ENCODE results near the gene REEP3.

The REEP3 gene

DNA sequence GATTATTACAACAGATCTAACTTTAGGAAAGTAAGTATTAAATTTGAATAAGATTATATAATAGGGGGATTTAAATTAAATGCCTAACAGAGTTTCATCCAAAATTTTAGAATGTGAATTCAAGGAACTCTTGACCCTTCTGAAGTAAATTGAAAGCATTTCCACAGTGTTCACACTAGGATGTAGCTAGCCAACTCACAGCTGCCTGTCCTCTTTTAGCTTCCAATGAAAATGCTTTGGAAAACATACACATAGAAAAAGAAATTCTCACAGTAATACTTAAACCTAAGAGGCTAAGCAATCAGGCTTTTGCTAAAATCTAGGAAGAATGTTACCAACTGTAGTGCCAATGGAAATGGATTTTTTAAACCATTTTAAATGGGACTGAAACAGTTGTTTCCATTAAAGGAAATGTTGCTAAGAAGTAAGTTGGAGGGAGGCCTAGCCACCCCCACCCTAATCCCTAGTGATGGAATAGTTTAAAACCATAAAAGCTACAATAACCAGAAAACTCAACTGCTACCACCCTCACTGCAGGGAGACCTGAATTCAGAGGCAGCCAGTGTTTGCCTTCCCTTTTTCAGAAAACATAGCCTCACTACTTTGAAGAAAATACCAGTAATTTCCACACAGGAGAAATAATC, 58.3 kb downstream of the REEP3 start:
- no peak overlapping the region for H3K4me2 ChIP-seq (ENCODE audit: low read depth, low read length, poor library complexity, severe bottlenecking)
- no peaks in the 10 kb centered on the region for H3K9me3 ChIP-seq (ENCODE audit: insufficient read depth, low read depth, low read length)
- H3K4me3 ChIP-seq (ENCODE audit: low read length, poor library complexity, severe bottlenecking), result no peak overlapping the region
- H3K79me2 ChIP-seq (ENCODE audit: insufficient read depth, low read length), result peaks cover 4% of the 10 kb centered on the region; the same call in 1 of the 2 replicates
- no peaks in the 10 kb centered on the region for H3K4me1 ChIP-seq (ENCODE audit: insufficient read depth, low read length, poor library complexity, severe bottlenecking)
- H3K9me2 ChIP-seq (replicated peaks; ENCODE audit: low read depth, low read length), result no peaks in the 10 kb centered on the region
- no peak overlapping the region for H2AFZ ChIP-seq (ENCODE audit: low read length)
- peaks cover 6% of the 10 kb centered on the region; the same call in 1 of the 2 replicates for H3K36me3 ChIP-seq (ENCODE audit: insufficient read depth, low read length)
- no peaks in the 10 kb centered on the region for H3K27me3 ChIP-seq (ENCODE audit: insufficient read depth, low read length, poor library complexity, severe bottlenecking)
- H3F3A ChIP-seq (ENCODE audit: low read depth), result no peaks in the 10 kb centered on the region
- H3K9ac ChIP-seq (ENCODE audit: low read depth, low read length, poor library complexity, severe bottlenecking), result no peak overlapping the region
- TF ChIP-seq, protein P1, sequence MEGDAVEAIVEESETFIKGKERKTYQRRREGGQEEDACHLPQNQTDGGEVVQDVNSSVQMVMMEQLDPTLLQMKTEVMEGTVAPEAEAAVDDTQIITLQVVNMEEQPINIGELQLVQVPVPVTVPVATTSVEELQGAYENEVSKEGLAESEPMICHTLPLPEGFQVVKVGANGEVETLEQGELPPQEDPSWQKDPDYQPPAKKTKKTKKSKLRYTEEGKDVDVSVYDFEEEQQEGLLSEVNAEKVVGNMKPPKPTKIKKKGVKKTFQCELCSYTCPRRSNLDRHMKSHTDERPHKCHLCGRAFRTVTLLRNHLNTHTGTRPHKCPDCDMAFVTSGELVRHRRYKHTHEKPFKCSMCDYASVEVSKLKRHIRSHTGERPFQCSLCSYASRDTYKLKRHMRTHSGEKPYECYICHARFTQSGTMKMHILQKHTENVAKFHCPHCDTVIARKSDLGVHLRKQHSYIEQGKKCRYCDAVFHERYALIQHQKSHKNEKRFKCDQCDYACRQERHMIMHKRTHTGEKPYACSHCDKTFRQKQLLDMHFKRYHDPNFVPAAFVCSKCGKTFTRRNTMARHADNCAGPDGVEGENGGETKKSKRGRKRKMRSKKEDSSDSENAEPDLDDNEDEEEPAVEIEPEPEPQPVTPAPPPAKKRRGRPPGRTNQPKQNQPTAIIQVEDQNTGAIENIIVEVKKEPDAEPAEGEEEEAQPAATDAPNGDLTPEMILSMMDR (conservative IDR thresholded peaks at IDR 0.05; ENCODE audit: low read length), result no peak
- TF ChIP-seq EZH2phosphoT487 (IDR thresholded peaks at IDR 0.05; ENCODE audit: borderline replicate concordance), result no peak
- no peaks in the 10 kb centered on the region for H4K20me1 ChIP-seq (ENCODE audit: insufficient read depth, low read length, poor library complexity, severe bottlenecking)

DNA sequence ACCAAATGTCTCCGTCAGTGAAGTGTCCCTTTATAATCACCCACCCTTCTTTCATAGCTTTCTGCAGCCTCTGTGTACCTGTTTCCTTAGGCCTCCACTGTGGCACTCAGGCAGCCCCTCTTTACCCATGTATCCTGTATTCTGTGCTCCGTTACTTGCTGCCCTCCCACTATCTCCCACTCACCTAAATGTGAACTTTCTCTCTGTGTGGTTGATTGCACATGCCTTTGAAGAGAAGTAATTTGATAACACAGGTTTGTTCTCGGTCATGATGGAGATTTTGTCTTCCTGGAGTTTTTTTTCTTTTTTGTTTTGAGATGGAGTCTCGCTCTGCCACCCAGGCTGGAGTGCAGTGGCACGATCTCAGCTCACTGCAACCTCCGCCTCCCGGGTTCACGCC, 61.5 kb downstream of the REEP3 start:
- Histone ChIP-seq H2AFZ (ENCODE audit: low read length) (no peak overlapping the region), H3K9ac (ENCODE audit: low read depth, low read length, poor library complexity, severe bottlenecking) (no peak overlapping the region), H3K36me3 (ENCODE audit: insufficient read depth, low read length) (no peaks in the 10 kb centered on the region), H3K9me3 (ENCODE audit: insufficient read depth, low read depth, low read length) (no peaks in the 10 kb centered on the region), H3K4me2 (ENCODE audit: low read depth, low read length, poor library complexity, severe bottlenecking) (no peak overlapping the region), H4K20me1 (ENCODE audit: insufficient read depth, low read length, poor library complexity, severe bottlenecking) (no peaks in the 10 kb centered on the region), H3K9me2 (replicated peaks; ENCODE audit: low read depth, low read length) (no peaks in the 10 kb centered on the region), H3F3A (ENCODE audit: low read depth) (no peaks in the 10 kb centered on the region), H3K79me2 (ENCODE audit: insufficient read depth, low read length) (peaks cover 4% of the 10 kb centered on the region; the same call in 1 of the 2 replicates), H3K4me3 (ENCODE audit: low read length, poor library complexity, severe bottlenecking) (no peak overlapping the region), H3K27me3 (ENCODE audit: insufficient read depth, low read length, poor library complexity, severe bottlenecking) (no peaks in the 10 kb centered on the region), H3K4me1 (ENCODE audit: insufficient read depth, low read length, poor library complexity, severe bottlenecking) (no peaks in the 10 kb centered on the region)
- TF ChIP-seq, protein P1 (conservative IDR thresholded peaks at IDR 0.05; ENCODE audit: low read length), result no peak
- no peak for TF ChIP-seq EZH2phosphoT487 (IDR thresholded peaks at IDR 0.05; ENCODE audit: borderline replicate concordance)

- Histone ChIP-seq H3F3A (ENCODE audit: low read depth) (no peaks in the 10 kb centered on the region), H2AFZ (ENCODE audit: low read length) (no peak overlapping the region), H3K9me3 (ENCODE audit: insufficient read depth, low read depth, low read length) (no peaks in the 10 kb centered on the region), H4K20me1 (ENCODE audit: insufficient read depth, low read length, poor library complexity, severe bottlenecking) (no peaks in the 10 kb centered on the region), H3K4me2 (ENCODE audit: low read depth, low read length, poor library complexity, severe bottlenecking) (no peak overlapping the region), H3K4me3 (ENCODE audit: low read length, poor library complexity, severe bottlenecking) (no peak overlapping the region), H3K9ac (ENCODE audit: low read depth, low read length, poor library complexity, severe bottlenecking) (no peak overlapping the region), H3K4me1 (ENCODE audit: insufficient read depth, low read length, poor library complexity, severe bottlenecking) (no peaks in the 10 kb centered on the region), H3K9me2 (replicated peaks; ENCODE audit: low read depth, low read length) (no peaks in the 10 kb centered on the region), H3K27me3 (ENCODE audit: insufficient read depth, low read length, poor library complexity, severe bottlenecking) (no peaks in the 10 kb centered on the region), H3K79me2 (ENCODE audit: insufficient read depth, low read length) (peaks cover 4% of the 10 kb centered on the region; the same call in 1 of the 2 replicates), H3K36me3 (ENCODE audit: insufficient read depth, low read length) (no peaks in the 10 kb centered on the region)
- TF ChIP-seq EZH2phosphoT487 (IDR thresholded peaks at IDR 0.05; ENCODE audit: borderline replicate concordance), result no peak
- TF ChIP-seq, protein P1 (conservative IDR thresholded peaks at IDR 0.05; ENCODE audit: low read length), result no peak
Observed at GRCh38 chr10:63583397-63583796, 62.2 kb downstream of the REEP3 start.

All from Loucy (cell line).